HepG2 (cell line): ENCODE results near the gene SNUPN. TPM values are rescaled to one million over a fixed set of nuclear protein-coding genes. Genes with fewer than 3 reads are reported as not detected.

Experiments
- ATRX ChIP-seq: sonication (generic); formaldehyde crosslinking; IDR thresholded peaks from 2 replicates; pipeline ENCODE4 v1.4.0; 2020; ENCODE audit warnings: missing genetic modification reagents, borderline replicate concordance
- BHLHE40 ChIP-seq: IDR thresholded peaks from 2 replicates; pipeline ENCODE4 v1.6.1; 2011; ENCODE audit warnings: low read length, improper control_type of control experiment
- CC2D1A ChIP-seq: sonication (generic); formaldehyde crosslinking; IDR thresholded peaks from 2 replicates; pipeline ENCODE4 v1.8.1; 2023; ENCODE audit warnings: mild to moderate bottlenecking, missing genetic modification reagents
- FOXO1 ChIP-seq: sonication (generic); formaldehyde crosslinking; IDR thresholded peaks from 2 replicates; pipeline ENCODE4 v1.4.0; 2020; ENCODE audit warnings: missing genetic modification reagents
- IRF2 ChIP-seq: IDR thresholded peaks from 2 replicates; pipeline ENCODE4 v1.6.1; 2018; ENCODE audit warnings: missing genetic modification reagents, missing compliant biosample characterization
- KAT8 ChIP-seq: IDR thresholded peaks from 2 replicates; pipeline ENCODE4 v1.6.1; 2016; ENCODE audit warnings: missing genetic modification reagents, missing compliant biosample characterization
- MAFF ChIP-seq: IDR thresholded peaks from 2 replicates; pipeline ENCODE4 v1.6.1; 2011; ENCODE audit warnings: low read depth, low read length, improper control_type of control experiment
- NFATC3 ChIP-seq: sonication (generic); formaldehyde crosslinking; IDR thresholded peaks from 2 replicates; pipeline ENCODE4 v1.5.1; 2020; ENCODE audit warnings: mild to moderate bottlenecking, missing genetic modification reagents
- NR0B2 ChIP-seq: sonication (generic); formaldehyde crosslinking; IDR thresholded peaks from 2 replicates; pipeline ENCODE4 v1.4.0; 2020; ENCODE audit warnings: mild to moderate bottlenecking, missing genetic modification reagents
- PRPF4 ChIP-seq: fragments of 200-400 bp; formaldehyde crosslinking; IDR thresholded peaks from 2 replicates; pipeline ENCODE4 v1.6.1; 2016; ENCODE audit warnings: low read length, low read depth; ENCODE audit not compliant: poor library complexity, severe bottlenecking
- RAD21 ChIP-seq: fragments of 450-650 bp; formaldehyde crosslinking; IDR thresholded peaks from 2 replicates; pipeline ENCODE4 v1.5.0; 2020; ENCODE audit warnings: mild to moderate bottlenecking
- SAP130 ChIP-seq: IDR thresholded peaks from 2 replicates; pipeline ENCODE4 v1.6.1; 2016; ENCODE audit warnings: low read depth
- SETDB1 ChIP-seq: sonication (generic); formaldehyde crosslinking; IDR thresholded peaks from 2 replicates; pipeline ENCODE4 v1.5.1; 2020; ENCODE audit warnings: missing genetic modification reagents, mild to moderate bottlenecking, borderline replicate concordance
- SMC3 ChIP-seq: IDR thresholded peaks from 2 replicates; pipeline ENCODE4 v1.6.1; 2011; ENCODE audit warnings: low read length, improper control_type of control experiment
- YY1 ChIP-seq: IDR thresholded peaks from 2 replicates; pipeline ENCODE4 v1.6.1; 2011; ENCODE audit warnings: low read length, low read depth, moderate library complexity, mild to moderate bottlenecking; ENCODE audit not compliant: insufficient read depth, insufficient replicate concordance
- ZBTB33 ChIP-seq: sonication (generic); formaldehyde crosslinking; IDR thresholded peaks from 2 replicates; pipeline ENCODE4 v1.4.0; 2020; ENCODE audit warnings: missing genetic modification reagents
- ZFP36L1 ChIP-seq: sonication (generic); formaldehyde crosslinking; IDR thresholded peaks from 2 replicates; pipeline ENCODE4 v1.8.0; 2022; ENCODE audit warnings: mild to moderate bottlenecking, missing genetic modification reagents, moderate library complexity
- ZNF326 ChIP-seq: sonication (generic); formaldehyde crosslinking; IDR thresholded peaks from 2 replicates; pipeline ENCODE4 v1.4.0; 2020; ENCODE audit warnings: missing genetic modification reagents, borderline replicate concordance
- ZNF44 ChIP-seq: sonication (generic); formaldehyde crosslinking; IDR thresholded peaks from 2 replicates; pipeline ENCODE4 v1.5.1; 2020; ENCODE audit warnings: mild to moderate bottlenecking, missing genetic modification reagents
- ZNF550 ChIP-seq: sonication (generic); formaldehyde crosslinking; IDR thresholded peaks from 2 replicates; pipeline ENCODE4 v1.4.0; 2020; ENCODE audit warnings: mild to moderate bottlenecking, missing genetic modification reagents, borderline replicate concordance
- ZNF672 ChIP-seq: sonication (generic); formaldehyde crosslinking; IDR thresholded peaks from 2 replicates; pipeline ENCODE4 v1.8.1; 2022; ENCODE audit warnings: missing genetic modification reagents
- ZNF687 ChIP-seq: sonication (generic); formaldehyde crosslinking; IDR thresholded peaks from 2 replicates; pipeline ENCODE4 v1.5.1; 2020; ENCODE audit warnings: mild to moderate bottlenecking, missing genetic modification reagents, moderate library complexity
- ZNF790 ChIP-seq: sonication (generic); formaldehyde crosslinking; IDR thresholded peaks from 2 replicates; pipeline ENCODE4 v1.8.0; 2022; ENCODE audit warnings: missing genetic modification reagents, mild to moderate bottlenecking, borderline replicate concordance
- ZNF839 ChIP-seq: sonication (generic); formaldehyde crosslinking; IDR thresholded peaks from 2 replicates; pipeline ENCODE4 v1.4.0; 2020; ENCODE audit warnings: missing genetic modification reagents, mild to moderate bottlenecking, borderline replicate concordance
- polyA plus RNA-seq, 8 experiments: library from polyadenylated mRNA; depleted of rRNA in 3 of 8; stranded (reverse) in 7 of 8; unstranded in 1 of 8; fragments of >200 nt; fragmentation: Illumina TruSeq in 4 of 8; extraction: Trizol in 4 of 8; gene quantifications; 2 replicates each; pipeline versions ENCODE4 v1.2.1 to v1.2.3, GENCODE V29; 2011 to 2016; ENCODE audit warnings: low read depth in 4 of 8, missing spikeins in 1 of 8, mixed read lengths in 1 of 8; ENCODE audit not compliant: insufficient read depth in 1 of 8
- total RNA-seq, 5 experiments: library from RNA; depleted of rRNA; stranded (reverse); fragments of >200 nt; fragmentation: Illumina TruSeq; extraction: Trizol; gene quantifications; 2 replicates each; pipeline ENCODE4 v1.2.3, GENCODE V29; 2016; ENCODE audit warnings: low read depth in 1 of 5

The SNUPN gene
- total and polyA plus RNA-seq, 2 of the 13 experiments (the other 11 are each of a cell fraction or from before 2014, with no cell fraction given) = 9.0 to 16.4 TPM

- TF ChIP-seq ZFP36L1 (CRISPR knock-in tag) (no peak), NR0B2 (CRISPR knock-in tag) (no peak), ZNF44 (CRISPR knock-in tag) (no peak), RAD21 (no peak), IRF2 (CRISPR knock-in tag) (peak; percentile 66; the same call in 1 of the 2 replicates), SETDB1 (CRISPR knock-in tag) (no peak), FOXO1 (CRISPR knock-in tag) (no peak), ZNF839 (no peak), SAP130 (CRISPR knock-in tag) (peak; percentile 56), MAFF (peak; percentile 43; the same call in 1 of the 2 replicates), ZBTB33 (CRISPR knock-in tag) (0 out of 2 replicates have a peak, but pooled peaks have one; percentile 12), NFATC3 (CRISPR knock-in tag) (no peak), CC2D1A (CRISPR knock-in tag) (no peak), ZNF672 (no peak), ZNF550 (CRISPR knock-in tag) (no peak), PRPF4 (peak; percentile 52), ZNF326 (CRISPR knock-in tag) (no peak), KAT8 (0 out of 2 replicates have a peak, but pooled peaks have one; percentile 17), ZNF687 (CRISPR knock-in tag) (no peak; the same call in 1 of the 2 replicates), YY1 (peak; percentile 71), BHLHE40 (no peak), ZNF790 (CRISPR knock-in tag) (no peak), ATRX (CRISPR knock-in tag) (no peak), SMC3 (no peak)
These were observed 46.3 kb downstream of the SNUPN start, which contains the start of gene PTPN9 (continued) for GRCh38 chr15:75578948-75579920.
